ENCODE measurements around the gene LRRC75A. TPM values are rescaled to one million over a fixed set of nuclear protein-coding genes. Genes with fewer than 3 reads are reported as not detected.

Gene LRRC75A
- total and polyA plus RNA-seq, 2 donors (not counting 1 experiment from before 2014, with no cell fraction given) = 2.0 to 3.4 TPM

- peak; percentile 16 for DNase-seq
- Histone ChIP-seq H3K27ac (ENCODE audit: low read length in 2 of 2) (no peak overlapping the region), H3K27me3 (replicated peaks in 1 of 4; ENCODE audit: control extremely low read depth in 1 of 4, control insufficient read depth in 3 of 4, insufficient read depth in 4 of 4, low read length in 3 of 4) (peaks cover 0 to 23% (median 3%) of the 10 kb centered on the region in 4 experiments), H3K4me3 (ENCODE audit: control extremely low read depth in 1 of 5, extremely low read depth in 1 of 5, insufficient read depth in 1 of 5, low read depth in 2 of 5, low read length in 4 of 5) (peak overlapping the region in 3 of 5 experiments; percentile 36 to 56 (median 41)), H3K79me2 (ENCODE audit: control insufficient read depth, insufficient read depth, low read length) (peaks cover 3% of the 10 kb centered on the region), H4K20me1 (ENCODE audit: control insufficient read depth, insufficient read depth, low read length, poor library complexity, severe bottlenecking) (no peaks in the 10 kb centered on the region), H2AFZ (ENCODE audit: insufficient read depth, low read depth, low read length, poor library complexity, severe bottlenecking) (peak overlapping the region; percentile 85), H3K9me3 (ENCODE audit: control extremely low read depth in 1 of 3, control insufficient read depth in 2 of 3, insufficient read depth in 1 of 3, low read length in 2 of 3) (peaks cover 0 to 3% (median 0%) of the 10 kb centered on the region in 3 donors), H3K4me2 (replicated peaks; ENCODE audit: low read depth, low read length, poor library complexity, severe bottlenecking) (peak overlapping the region; percentile 85), H3K4me1 (ENCODE audit: control insufficient read depth in 2 of 2, insufficient read depth in 2 of 2, low read length in 2 of 2) (peaks cover 7 to 12% of the 10 kb centered on the region in 2 donors), H3K36me3 (replicated peaks in 1 of 2; ENCODE audit: control extremely low read depth in 1 of 2, control insufficient read depth in 1 of 2, extremely low read depth in 1 of 2, insufficient read depth in 2 of 2, low read length in 1 of 2) (no peaks in the 10 kb centered on the region), H3K9ac (ENCODE audit: low read length) (peak overlapping the region; percentile 48)
- no peak for ATAC-seq (ENCODE audit: low read depth)
- intact Hi-C loops (cut with micrococcal nuclease) = no loop called here
- Mint-ChIP-seq H3K27ac (peak overlapping the region; percentile 61), H3K4me1 (peaks cover 8% of the 10 kb centered on the region), H3K9me3 (ENCODE audit: insufficient read depth) (no peaks in the 10 kb centered on the region), H3K27me3 (peaks cover 11% of the 10 kb centered on the region), H3K4me3 (peak overlapping the region; percentile 88)
- TF ChIP-seq CTCF (IDR thresholded peaks at IDR 0.05) = no peak
- no peak for TF ChIP-seq EZH2 (IDR thresholded peaks at IDR 0.05; ENCODE audit: borderline replicate concordance, insufficient read depth, low read depth, low read length, poor library complexity, severe bottlenecking)
- POLR2A ChIA-PET = interaction anchor here (0.6 kb wide), 1 partner anchor 112 kb away, joined by 5 read pairs; the partner anchor contains the start of gene UBB
- CTCF ChIA-PET = interaction anchor here (1.6 kb wide), 1 partner anchor 129 kb away, joined by 3 read pairs; no protein-coding TSS in a partner anchor
- WGBS (ENCODE audit: insufficient coverage) = 88% methylated on average over 27 of the region's 27 CpGs
These were observed 879 bp upstream of the LRRC75A start for GRCh38 chr17:16492613-16493530.

Data from B cell (primary cell).